Stimulated activated CD8-positive, alpha-beta memory T cell treated with anti-CD3 and anti-CD28 coated beads, Interleukin-15, amount 100 ng/mL, for 24 hours (primary cell): ENCODE data around the gene HNRNPM.
"Not testable (repeated sequence)": the region's sequence is repeated elsewhere in the genome, so short reads cannot be mapped to it uniquely, and the experiment has no call there.

Source experiments
- DNase-seq: peaks from one replicate; pipeline ENCODE4 v3.0.0-alpha.2; 2020; ENCODE audit warnings: low read depth

The HNRNPM gene

GRCh38 chr19:8511573-8512101 is 66.9 kb downstream of the HNRNPM start:
- no peak for DNase-seq

GRCh38 chr19:8512115-8512967 is 67.6 kb downstream of the HNRNPM start:
- no peak for DNase-seq

DNA sequence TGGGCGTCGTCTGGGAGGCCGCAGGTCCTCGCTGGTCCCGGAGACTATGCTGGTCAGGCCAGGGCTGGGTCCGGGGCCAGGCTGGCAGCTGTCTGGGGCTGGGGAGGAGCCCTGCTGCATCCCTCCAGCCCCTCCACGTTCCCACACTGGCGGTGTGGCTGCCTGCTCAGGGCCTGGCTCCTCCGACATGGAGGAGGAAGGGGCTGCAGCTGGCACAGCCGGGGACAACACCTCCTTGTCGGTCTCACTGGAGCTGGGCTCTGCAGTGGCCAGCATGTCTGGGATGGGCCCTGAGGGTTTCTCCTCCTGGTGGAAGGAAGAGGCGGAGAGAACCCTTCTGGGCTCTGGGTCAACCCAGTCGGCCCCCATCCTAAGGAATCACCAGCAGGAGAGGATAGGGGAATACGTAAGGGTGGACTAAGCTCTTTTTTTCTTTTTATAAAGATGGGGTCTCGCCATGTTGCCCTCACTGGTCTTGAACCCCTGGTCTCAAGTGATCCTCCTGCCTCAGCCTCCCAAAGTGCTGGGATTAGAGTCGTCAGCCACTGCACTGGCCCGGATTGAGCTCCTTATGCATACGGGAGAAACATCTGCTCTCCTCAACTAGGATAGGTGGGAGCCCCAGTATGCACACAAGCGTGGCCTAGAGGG is 68.4 kb downstream of the HNRNPM start:
- no peak for DNase-seq

DNA sequence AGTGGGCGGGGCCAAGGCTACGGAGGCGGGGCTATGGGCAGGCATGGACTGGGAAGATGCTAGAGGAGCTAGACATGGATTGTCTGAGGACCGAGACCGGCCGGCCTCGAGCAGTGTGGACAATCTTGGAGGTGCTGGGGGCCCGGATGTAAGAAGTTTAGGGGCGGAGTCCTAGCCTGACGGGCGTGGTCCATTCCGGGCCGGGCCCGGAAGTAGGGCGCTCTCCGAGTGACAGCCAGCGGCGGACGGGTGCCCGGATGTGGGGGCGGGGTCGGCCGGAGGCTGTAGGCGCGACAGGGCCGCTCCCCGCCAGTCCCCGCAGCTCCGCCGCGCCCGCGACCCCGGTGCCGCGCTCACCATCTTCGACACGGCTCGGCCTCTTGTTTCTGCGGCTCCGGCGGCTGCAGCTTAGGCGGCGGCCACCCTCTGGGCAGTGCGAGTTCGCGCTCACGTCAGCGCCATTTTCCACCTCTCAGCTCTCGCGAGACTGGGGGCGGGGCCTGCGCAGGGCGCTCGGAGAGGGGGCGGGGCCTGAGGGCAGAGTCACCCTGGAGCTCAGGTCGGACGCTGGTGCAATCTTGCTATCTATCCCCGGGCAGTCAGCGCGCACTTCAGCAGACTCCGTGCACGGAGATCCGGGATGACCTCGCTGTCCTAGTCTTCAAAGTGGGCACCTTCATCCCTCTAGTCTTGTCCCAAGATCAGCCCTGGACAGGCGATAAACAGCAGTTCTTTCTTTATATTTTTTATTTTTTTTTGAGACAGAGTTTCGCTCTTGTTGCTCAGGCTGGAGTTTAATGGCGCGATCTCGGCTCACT is 69.1 kb downstream of the HNRNPM start, which contains the start of gene ZNF414:
Gene ZNF414 (minus strand): TSS at position 481 of the 818 bp plus-strand sequence. CDS start 121 bp downstream, at position 360.
- peak; percentile 96 for DNase-seq

GRCh38 chr19:8514505-8515009 is 69.8 kb downstream of the HNRNPM start:
- DNase-seq, result not testable (repeated sequence)

DNA sequence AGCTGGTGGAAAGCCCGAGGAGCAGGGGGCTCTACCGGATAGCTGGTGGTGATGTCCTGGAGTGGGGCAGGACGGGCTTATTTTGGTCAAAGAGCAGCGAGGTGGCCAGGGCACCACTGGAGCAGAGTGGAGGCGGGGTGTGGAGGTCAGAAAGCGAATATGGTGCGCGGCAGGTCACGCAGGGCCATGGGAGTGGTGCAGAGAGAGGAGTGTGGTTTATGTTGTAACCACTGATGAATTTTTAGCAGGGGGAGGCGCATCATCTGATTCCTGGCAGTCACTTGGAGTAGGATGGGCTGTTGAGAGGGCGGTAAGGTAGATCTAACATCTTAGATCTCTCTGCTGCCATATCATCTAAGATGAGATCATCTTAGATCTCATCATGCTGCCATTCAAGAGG is 70.5 kb downstream of the HNRNPM start:
- DNase-seq, result no peak

DNA sequence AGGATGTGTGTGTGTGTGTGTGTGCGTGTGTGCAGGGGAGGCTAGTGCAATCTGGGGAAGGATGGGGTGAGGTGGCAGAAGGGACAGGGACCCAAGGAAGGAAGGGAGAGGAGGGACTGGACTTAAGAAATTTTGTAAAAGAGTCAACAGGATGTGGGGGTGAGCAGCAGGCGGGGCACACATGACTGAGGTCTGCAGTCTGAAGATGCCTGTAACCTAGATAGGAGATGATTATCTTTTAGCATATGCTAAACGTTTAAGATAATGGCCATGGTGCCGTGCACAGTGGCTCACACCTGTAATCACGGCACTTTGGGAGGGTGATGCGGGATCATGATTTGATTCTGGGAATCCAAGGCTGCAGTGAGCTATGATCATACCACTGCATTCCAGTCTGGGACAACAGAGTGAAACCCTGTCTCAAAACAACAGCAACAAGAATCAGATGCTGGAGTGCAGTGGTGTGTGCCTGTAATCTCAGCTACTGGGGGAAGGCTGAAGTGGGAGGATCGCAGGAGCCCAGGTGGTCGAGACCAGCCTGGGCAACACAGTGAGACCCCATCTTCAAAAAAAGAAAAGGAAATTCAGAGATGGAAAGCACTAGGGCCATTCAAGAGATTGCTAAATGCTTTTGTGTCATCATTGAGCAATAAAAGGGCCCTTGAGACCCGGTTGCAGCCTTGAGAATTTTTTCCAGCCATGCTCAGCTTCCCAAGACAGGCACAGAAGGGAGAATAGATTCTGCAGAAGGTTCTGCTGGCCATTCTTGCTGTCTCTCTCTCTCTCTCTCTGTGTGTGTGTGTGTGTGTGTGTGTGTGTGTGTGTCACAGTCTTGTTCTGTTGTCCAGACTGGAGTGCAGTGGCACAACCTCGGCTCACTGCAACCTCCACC is 73.0 kb downstream of the HNRNPM start:
- no peak for DNase-seq

DNA sequence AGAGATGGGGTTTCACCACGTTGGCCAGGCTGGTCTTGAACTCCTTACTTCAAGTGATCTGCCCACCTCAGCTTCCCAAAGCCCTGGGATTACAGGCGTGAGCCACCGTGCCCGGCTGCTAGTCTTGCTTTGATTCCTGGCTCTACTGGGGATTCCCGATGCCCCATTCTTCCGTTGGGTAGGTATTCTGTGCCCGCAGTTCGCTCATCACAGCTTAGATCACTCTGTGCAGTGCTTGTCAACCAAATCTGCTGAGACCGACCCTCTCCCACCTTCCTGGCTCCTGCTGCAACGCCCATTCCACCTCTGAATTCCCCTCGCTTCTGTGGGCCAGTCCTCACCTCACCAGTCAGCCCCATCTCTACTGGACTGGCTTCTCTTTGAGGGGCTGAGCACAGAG is 73.8 kb downstream of the HNRNPM start:
- no peak for DNase-seq

- no peak for DNase-seq
Observed at GRCh38 chr19:8519388-8519787, 74.6 kb downstream of the HNRNPM start.

- DNase-seq, result no peak
Observed at GRCh38 chr19:8525401-8525684, 80.6 kb downstream of the HNRNPM start.

DNA sequence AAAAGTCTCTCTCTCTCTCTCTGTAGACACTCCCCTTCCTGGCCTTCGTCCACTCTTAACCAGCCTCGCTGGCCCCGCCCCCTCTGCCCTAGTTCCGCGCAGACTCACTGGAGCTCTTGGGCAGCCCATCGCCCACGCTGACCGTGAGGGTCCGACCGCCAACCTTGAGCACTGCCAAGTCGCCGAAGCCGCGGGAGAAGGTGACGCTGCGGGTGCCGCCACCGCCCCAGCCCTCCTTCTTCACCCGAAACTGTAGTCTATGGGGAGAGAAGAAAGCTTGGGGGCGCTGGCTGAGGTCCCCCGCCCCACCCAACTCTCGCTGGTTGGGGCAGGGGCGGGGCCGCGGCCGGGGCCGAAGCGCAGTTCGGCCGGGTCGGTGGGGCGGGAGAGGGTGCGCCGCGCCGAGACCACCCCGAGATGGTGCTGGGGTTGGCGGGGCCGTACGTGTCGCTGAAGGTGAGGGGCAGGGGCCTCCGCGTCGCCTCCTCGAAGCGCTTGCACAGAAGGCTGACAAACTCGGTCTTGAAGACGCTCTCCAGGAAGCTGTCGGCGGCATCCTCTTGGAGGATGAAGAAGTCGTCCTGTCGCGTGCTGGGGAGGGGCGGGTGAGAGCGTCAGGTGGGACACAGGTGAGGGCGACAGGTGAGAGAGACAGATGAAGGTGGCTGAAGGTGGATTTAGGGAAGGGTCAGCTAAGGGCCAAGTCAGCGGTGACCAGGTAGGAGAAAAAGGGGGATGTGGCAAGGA is 81.7 kb downstream of the HNRNPM start:
- no peak for DNase-seq

GRCh38 chr19:8528500-8528899 is 83.7 kb downstream of the HNRNPM start:
- no peak for DNase-seq

GRCh38 chr19:8529369-8530006 is 84.7 kb downstream of the HNRNPM start:
- no peak for DNase-seq

- no peak for DNase-seq
Observed at GRCh38 chr19:8530061-8530679, 85.4 kb downstream of the HNRNPM start.

- DNase-seq, result no peak
Observed at GRCh38 chr19:8531470-8531869, 86.7 kb downstream of the HNRNPM start.

GRCh38 chr19:8532225-8532624 is 87.5 kb downstream of the HNRNPM start:
- no peak for DNase-seq

DNA sequence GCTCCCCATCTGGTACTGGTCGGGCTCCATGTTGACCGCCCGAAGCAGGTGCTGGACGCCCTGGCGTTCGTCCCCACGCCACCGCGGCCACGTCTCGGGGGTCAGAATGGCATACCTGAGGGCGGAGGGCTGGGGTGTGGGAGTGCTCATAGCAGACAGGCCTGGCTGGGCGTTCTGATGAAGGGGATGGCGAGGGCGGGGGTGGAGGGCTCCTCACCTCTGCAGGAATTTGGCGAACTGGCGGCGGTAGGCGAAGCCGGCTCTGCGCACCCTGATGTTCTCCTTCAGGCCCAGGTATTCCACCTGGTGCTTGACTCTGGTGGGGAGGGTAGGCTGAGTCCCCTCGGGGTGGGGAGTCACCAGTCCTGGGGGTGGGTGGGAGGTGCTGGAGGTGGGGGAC is 91.5 kb downstream of the HNRNPM start:
- no peak for DNase-seq

DNA sequence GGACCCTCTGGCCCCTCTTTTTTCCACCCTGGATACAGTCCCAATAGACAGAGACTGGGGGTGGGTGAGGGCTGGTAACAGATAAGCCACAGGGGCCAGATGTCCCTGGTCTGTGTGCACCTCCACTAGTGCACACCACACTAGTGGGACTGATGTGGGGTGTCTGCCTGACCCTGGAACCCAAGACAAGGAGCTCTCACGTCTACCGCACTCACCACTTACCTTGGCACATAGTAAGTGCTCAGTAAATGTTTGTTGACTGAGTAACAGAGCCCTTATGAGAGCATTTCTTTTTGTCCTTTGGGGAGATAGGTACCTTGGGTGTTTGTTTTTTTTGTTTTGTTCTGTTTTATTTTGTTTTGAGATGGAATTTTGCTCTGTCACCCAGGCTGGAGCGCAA is 92.3 kb downstream of the HNRNPM start:
- no peak for DNase-seq
